HG03095 (cell line): ENCODE results near the gene GPR55.
"Not testable (repeated sequence)": the region's sequence is repeated elsewhere in the genome, so short reads cannot be mapped to it uniquely, and the experiment has no call there.

Source experiments
- ATAC-seq: cut with Tn5 transposase; IDR thresholded peaks from one replicate; pipeline ENCODE4 v1.9.1; 2021; ENCODE audit warnings: moderate library complexity; ENCODE audit not compliant: unreplicated experiment

Gene GPR55

DNA sequence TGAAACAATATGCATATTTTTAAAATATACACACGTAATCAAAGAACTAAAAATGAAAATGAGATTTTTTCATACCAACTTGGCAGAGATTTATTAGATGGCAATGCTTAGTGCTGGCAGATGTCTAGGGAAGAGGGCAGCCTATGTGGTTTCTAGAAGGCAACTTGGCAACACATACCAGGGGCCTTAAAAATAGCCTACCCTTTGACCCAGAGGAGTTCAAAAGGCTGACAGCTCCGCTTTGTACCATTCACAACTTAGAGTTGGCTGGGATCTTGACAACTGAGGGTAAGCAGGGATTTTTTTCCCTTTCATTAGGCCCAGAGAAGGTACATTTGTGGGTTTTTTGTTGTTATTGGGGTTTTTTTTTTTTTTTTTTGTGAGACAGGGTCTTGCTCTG lies 26.4 kb upstream of the GPR55 start:
- no peak for ATAC-seq

DNA sequence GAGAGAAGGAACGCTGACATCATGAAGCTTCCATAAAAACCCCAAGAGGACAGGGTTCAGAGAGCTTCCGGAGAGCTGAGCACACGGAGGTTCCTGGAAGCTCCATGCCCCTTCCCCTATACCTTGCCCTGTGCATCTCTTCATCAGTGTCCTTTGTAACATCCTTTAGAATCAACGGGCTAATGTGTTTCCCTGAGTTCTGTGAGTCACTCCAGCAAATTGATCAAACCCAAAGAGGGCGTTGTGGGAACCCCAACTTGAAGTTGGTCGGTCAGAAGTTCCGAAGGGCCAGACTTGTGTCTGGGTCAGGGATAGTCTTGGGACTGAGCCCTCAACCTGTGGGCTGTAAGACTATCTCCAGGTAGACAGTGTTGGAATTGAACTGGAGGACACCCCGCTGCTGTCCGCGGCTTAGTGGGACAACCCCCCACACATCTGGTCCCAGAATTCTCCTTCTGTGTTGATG lies 25.9 kb upstream of the GPR55 start:
- no peak for ATAC-seq

DNA sequence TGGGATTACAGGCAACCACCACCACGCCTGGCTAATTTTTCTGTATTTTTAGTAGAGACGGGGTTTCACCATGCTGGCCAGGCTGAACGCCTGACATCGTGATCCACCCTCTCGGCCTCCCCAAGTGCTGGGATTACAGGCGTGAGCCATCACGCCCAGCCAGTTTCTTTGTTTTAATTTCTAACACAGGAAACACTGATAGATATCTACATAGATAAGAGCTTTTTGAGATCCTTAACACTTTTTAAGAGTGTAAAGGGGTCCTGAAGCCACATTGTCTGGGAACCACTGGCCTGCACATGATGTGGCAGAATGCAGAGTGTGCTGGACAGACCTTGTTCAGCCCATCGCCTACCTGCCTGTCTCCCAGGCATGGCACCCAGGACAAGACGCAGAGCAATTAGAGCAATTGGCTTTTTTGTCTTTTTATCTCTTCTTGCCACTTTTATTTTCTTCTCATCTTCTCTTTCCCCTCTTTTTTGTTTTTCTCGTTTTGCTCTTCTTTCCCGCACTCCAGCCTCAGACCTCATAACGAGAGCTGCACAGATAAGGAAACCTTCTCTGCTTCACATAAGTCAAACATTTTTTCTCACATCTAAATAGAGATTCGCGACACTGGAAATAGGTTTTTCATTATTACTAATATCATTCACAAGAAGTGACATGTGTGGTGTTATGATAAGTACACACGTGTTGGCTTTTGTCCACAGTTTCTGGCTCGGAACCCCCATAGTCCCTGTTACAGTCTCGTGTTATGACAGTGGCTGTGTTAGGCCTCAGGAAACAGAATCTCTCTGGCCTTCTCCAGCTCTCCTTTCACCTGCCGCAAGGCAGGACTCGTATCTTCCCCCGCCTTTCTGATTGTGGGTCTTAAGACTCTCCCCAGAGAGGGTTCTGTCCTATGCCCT lies 25.2 kb upstream of the GPR55 start:
- ATAC-seq, result peak; percentile 54

DNA sequence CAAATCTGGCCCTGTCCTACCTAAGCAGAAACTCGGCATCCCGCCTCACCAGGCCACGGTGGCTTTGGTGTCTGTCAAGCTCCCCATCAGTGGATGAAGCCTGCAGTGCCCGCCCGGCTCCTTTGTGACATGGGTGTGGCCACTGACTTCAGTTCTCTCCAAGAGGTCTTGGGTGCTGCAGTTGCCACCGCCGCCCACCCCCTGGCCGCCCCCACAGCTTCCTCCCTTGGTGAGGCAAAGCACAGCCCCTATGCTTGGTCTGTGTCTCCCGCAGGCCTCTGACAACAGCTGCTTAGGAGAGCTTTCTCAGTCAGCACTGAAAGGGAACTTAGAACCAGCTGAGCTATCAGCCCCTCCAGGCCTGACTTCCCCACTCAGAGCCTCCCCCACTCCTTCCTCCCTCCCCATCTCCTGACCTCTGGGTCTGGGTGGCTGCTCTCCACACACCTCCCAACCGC lies 22.9 kb upstream of the GPR55 start:
- peak; percentile 39 for ATAC-seq

GRCh38 chr2:230947235-230947576 lies 22.2 kb upstream of the GPR55 start:
- no peak for ATAC-seq

DNA sequence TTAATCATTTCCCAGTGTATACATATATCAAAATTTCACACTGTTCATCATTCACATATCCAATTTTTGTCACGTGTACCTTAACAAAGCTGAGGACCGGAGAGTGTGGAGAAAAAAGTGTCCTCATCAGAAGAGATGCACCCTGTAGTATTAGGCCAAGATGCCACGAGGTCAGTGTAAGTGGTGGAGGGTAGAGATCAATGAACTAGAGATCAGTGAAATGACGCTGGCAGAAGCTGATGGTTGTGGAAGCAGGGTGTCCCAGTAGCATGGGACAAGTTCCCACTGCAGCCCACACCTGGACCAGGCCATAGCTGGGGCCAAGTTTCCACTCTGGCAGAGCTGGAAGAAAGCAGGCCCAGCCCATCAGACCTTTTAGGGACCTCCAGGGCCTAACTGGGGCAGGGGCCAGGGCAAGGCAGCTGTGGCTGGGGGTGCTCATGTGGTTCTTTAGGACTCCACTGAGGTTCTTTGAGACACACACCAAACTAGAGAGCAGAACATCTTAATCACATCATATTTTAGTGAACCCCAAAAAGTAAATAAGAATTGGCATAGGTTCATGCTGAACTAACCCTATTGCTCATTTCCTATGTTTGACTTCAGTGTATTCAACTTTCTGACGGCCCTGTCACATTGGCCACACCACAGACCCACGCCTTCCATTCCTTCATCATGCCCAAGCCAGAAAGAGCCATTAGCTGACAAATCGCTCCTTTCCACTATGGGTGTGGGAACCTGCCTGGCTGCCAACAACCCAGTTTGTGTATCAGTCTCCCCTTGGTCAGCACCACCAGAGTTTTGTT lies 21.6 kb upstream of the GPR55 start:
- no peak for ATAC-seq

DNA sequence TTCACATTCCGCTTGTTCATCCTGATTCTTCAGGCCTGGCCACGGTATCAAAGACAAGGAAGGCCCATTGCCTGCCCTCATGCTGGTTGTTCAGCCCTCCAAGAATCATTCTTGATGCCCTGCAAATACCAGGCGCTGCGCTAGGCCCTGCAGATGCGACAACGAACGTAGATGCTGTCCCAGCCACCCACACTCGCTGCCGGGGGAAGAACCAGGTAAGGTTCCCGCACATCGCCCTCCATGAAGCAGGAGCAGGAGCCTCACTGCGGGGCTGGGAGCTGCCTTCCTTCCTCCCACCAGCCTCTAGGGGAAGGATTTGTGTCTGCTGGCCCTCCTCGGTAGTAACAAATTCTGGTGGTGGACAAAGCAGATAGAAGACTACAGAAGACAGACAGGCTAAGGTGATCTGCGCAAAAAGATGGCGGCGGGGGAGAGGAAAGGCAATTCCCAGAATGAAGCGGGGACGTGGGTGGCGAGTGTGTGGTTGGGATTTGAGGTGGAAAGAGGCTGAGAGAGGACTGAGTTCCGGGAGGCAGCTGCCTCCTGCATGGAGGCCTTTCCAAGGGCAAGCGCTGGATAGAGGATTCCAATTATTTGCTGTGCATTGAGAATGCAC lies 19.8 kb upstream of the GPR55 start:
- ATAC-seq, result no peak

DNA sequence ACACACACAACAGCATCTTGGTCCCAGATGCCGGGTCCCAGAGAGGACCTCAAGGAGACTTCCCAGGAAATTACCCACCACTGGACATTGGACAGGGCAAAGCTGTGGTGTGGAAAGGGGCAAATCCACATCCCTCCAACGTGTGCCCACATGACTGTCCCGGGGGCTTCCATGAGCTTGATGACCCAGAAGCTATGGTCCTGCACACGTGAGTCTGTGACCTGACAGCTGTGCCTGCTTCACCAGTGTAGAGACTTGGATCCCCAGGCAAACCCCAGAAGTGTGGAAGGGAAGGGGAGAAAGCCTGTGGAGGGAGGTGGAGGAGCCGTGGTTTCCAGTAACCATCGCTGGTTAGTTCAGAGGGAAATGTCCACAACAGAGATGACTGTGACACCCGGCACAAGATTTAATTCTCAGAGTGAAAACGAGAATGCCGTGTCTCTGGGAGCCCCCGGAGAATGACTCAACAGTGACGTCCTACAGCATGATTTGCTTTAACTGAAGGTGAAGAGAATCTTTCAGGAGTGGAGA lies 19.1 kb upstream of the GPR55 start:
- peak; percentile 45 for ATAC-seq

GRCh38 chr2:230942920-230943896 lies 18.2 kb upstream of the GPR55 start:
- peak; percentile 60 for ATAC-seq

DNA sequence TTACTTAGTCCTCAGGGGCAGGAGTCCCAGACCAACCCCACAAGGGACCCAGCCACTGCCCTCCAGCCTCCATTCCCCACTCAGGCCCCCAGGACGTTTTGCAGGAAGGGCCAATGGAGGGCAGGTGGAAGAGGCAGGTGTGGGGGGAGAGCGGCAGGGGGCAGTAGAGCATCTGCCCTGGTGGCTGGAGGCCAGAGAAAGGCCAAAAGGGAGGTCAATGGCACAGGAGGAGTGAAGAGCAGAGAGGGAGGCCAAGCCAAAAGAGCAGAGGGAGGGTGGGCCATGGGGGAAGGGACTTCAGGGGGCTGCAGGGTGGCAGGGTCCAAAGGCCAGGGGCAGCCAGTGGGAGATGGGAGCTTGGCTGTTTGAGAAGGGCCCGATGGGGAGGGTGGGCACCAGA lies 17.3 kb upstream of the GPR55 start:
- ATAC-seq, result no peak

- ATAC-seq, result no peak
Observed at GRCh38 chr2:230941202-230942180, 16.4 kb upstream of the GPR55 start.

DNA sequence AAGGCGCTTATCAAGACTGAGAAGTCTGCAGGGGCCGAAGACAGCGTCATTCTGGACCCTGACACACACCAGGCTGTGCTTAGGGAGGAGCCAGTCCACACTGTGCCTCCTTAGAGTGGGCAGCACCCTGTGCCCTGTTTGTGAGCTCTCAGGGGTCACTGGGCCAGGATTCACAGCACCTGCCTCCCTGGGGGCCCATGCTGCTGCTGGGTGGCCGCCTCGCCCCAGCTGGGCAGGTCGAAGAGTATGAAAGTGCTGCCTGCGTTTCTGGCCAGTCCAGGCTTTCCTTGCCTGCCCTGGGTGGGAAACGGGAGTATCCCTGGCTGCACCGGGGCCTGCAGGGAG lies 15.4 kb upstream of the GPR55 start:
- ATAC-seq, result no peak

DNA sequence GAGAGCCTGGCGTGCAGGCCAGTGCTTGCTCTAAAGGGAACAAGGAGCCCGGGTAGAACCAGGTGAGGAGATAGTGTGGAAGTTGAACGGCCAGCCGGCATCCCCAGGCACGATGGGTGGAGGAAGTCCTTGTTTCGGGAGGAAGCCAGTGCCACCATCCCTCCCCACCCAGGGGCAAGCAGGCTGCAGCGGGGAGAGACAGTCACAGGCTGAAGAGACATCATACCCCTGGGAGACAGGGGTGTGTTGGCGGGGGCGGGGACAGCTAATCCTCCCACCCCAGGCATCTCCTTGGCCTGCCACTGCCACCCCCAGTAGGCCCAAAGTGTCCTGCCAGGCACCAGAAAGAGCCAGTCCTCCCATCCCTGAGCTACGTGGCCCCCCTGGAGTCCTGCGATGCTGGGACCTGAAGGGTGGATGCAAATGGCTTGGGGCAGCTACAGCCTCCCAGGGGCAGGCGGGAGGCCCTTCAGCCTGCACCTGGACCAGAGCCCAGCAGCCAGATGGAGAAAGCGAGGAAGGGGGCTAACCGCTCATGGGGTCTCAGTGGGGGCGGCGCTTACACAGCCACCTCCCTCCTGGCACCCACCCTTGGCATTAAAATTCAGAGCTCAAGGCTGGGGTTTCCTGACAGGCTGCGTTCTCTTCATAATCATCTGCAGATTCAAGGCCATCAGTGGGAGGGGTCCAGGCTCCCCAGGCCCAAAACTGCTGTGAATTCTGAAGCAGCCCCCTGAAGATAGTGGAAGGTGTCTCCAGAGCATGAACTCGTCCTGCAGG lies 14.8 kb upstream of the GPR55 start:
- ATAC-seq, result no peak

DNA sequence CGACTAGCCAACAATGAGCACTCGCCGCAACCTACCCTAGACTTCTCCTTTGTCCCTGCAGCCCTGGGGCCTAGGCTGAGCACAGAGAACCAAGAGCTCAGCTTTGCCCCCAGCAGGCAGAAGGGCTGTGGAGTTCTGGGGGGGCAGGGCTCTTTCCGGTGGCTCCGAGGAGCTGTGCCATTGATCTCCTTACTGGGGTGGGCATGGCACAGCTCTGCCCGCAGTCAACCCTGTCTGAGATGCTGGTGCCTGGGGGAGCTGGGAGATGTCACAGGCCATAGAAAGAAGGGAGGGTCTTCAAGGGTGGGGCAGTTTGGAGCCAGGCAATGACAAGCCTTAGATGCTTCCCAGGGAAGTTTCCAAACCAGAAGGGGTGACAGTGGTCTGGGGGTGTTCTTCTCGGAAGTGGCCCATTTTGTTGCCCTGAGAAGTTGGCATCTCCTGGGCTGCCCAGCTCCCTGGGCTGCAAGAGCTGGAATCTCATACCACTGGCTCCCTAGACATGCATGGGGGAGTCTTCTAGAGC lies 14.1 kb upstream of the GPR55 start:
- no peak for ATAC-seq

DNA sequence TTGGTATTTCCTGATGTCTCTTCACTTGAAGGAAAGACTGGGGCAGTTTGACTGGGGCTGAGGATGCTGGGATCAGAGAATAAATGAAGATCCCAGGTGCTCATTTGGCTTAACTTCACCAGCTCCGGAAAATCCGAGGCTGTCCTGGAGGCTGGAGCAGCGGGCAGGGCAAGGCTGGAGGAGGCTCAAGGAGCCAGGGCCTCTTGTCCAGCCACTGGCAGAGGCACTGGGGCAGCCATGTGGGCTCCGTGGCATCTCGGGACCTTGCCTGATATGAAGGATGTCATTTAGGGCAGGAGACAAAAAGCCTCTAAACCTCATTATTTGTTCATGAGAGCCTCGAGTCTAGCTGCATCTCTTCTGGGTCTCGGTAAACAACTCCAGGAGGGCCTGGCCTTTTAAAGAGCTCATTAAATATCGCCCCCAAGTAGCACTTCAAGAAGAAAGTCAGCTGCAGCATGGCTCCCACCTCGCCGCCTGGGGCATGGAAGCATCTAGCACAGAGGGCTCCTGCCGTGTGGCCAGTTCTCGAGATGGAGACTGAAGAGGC lies 13.5 kb upstream of the GPR55 start:
- no peak for ATAC-seq

- ATAC-seq, result no peak
Observed at GRCh38 chr2:230938098-230938497, 13.1 kb upstream of the GPR55 start.

DNA sequence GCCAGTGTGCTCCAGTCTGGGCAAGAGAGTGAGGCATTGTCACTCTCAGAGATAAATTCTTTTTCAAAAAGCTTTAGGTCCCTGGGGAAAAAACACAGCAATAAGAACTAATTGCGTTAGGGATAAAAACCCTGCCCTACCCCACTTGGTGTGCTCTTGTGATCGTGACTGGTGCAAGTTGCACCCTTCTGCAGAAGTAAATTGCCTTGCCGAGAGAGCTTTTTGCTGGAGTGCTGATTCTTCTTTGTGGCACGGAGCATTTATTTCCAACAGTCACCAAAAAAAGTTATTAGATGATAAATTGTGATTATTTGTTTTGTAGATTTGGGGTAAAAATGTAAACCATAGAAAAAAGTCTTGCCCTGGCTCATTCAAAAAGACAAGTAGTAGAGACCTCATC lies 12.3 kb upstream of the GPR55 start:
- ATAC-seq, result no peak

DNA sequence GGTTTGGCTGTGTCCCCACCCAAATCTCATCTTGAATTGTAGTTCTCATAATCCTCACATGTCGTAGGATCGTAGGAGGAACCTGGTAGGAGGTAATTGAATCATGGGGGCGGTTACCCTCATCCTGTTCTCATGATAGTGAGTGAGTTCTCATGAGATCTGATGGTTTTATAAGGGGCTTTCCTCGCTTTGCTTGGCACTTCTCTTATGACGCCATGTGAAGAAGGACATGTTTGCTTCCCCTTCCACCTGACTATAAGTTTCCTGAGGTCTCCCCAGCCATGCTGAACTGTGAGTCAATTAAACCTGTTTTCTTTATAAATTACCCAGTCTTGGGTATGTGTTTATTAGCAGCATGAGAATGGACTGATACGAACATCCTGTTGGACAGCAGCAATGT lies 11.2 kb upstream of the GPR55 start:
- ATAC-seq, result not testable (repeated sequence)
